OCI-LY1 (cell line): Measurements from ENCODE around the gene LRSAM1.

ENCODE experiments used
- H2AFZ ChIP-seq: fragments of 200-600 bp; sonication (generic), shearing (Covaris generic); 2 replicates; pipeline ENCODE4 v1.6.0; 2014; ENCODE audit warnings: antibody characterized with exemption, mild to moderate bottlenecking, low read length
- H3F3A ChIP-seq: fragments of 200-600 bp; sonication (generic), shearing (Covaris generic); 2 replicates; pipeline ENCODE4 v1.6.0; 2014; ENCODE audit warnings: mild to moderate bottlenecking, antibody characterized with exemption, low read length, moderate library complexity; ENCODE audit not compliant: insufficient read depth
- H3K27ac ChIP-seq: fragments of 200-600 bp; sonication (generic); 2 replicates; pipeline ENCODE4 v1.5.1; 2014; ENCODE audit warnings: low read length, mixed run types, mild to moderate bottlenecking, low read depth; ENCODE audit not compliant: poor library complexity, severe bottlenecking
- H3K27me3 ChIP-seq: fragments of 200-600 bp; sonication (generic); 2 replicates; pipeline ENCODE4 v1.6.0; 2014; ENCODE audit warnings: antibody characterized with exemption, mild to moderate bottlenecking, low read length, moderate library complexity; ENCODE audit not compliant: insufficient read depth
- H3K36me3 ChIP-seq: fragments of 200-600 bp; sonication (generic); 2 replicates; pipeline ENCODE4 v1.6.1; 2014; ENCODE audit warnings: mild to moderate bottlenecking, antibody characterized with exemption, low read length, moderate library complexity, mixed read lengths; ENCODE audit not compliant: insufficient read depth
- H3K4me1 ChIP-seq: fragments of 200-600 bp; sonication (generic); 2 replicates; pipeline ENCODE4 v1.5.1; 2014; ENCODE audit warnings: mild to moderate bottlenecking, low read length, moderate library complexity; ENCODE audit not compliant: insufficient read depth, severe bottlenecking
- H3K4me2 ChIP-seq: fragments of 200-600 bp; sonication (generic), shearing (Covaris generic); 2 replicates; pipeline ENCODE4 v1.6.1; 2014; ENCODE audit warnings: low read length
- H3K4me3 ChIP-seq: fragments of 200-600 bp; sonication (generic); 2 replicates; pipeline ENCODE4 v1.5.1; 2014; ENCODE audit warnings: low read length, low read depth, mild to moderate bottlenecking, mixed read lengths; ENCODE audit not compliant: poor library complexity, severe bottlenecking
- H3K79me2 ChIP-seq: fragments of 200-600 bp; shearing (Covaris generic); 2 replicates; pipeline ENCODE4 v1.6.1; 2016; ENCODE audit warnings: mixed run types, low read length, mixed read lengths; ENCODE audit not compliant: insufficient read depth
- H3K9ac ChIP-seq: fragments of 200-600 bp; sonication (generic), shearing (Covaris generic); 2 replicates; pipeline ENCODE4 v1.6.1; 2014; ENCODE audit warnings: mild to moderate bottlenecking, low read length, mixed read lengths
- H3K9me2 ChIP-seq: fragments of 200-600 bp; sonication (generic), shearing (Covaris generic); 2 replicates; pipeline ENCODE4 v1.6.1; 2014; ENCODE audit warnings: low read depth, mild to moderate bottlenecking, low read length, mixed read lengths
- H3K9me3 ChIP-seq: fragments of 200-600 bp; shearing (Covaris generic); 2 replicates; pipeline ENCODE4 v1.6.1; 2014; ENCODE audit warnings: low read length, mixed read lengths
- H4K20me1 ChIP-seq: fragments of 200-600 bp; sonication (generic), shearing (Covaris generic); 2 replicates; pipeline ENCODE4 v1.6.0; 2016; ENCODE audit warnings: mild to moderate bottlenecking, low read length; ENCODE audit not compliant: insufficient read depth
- CTCF ChIP-seq: fragments of 200-600 bp; sonication (generic), shearing (Covaris generic); IDR thresholded peaks from 2 replicates; pipeline ENCODE4 v1.5.1; 2017; ENCODE audit warnings: mild to moderate bottlenecking, antibody characterized with exemption, low read length, moderate library complexity, mixed read lengths
- EZH2 ChIP-seq: fragments of 200-600 bp; sonication (generic), shearing (Covaris generic); IDR thresholded peaks from 2 replicates; pipeline ENCODE4 v1.8.0; 2017; ENCODE audit warnings: borderline replicate concordance, mixed run types, mild to moderate bottlenecking, antibody characterized with exemption, low read length, moderate library complexity, mixed read lengths

Gene LRSAM1

DNA sequence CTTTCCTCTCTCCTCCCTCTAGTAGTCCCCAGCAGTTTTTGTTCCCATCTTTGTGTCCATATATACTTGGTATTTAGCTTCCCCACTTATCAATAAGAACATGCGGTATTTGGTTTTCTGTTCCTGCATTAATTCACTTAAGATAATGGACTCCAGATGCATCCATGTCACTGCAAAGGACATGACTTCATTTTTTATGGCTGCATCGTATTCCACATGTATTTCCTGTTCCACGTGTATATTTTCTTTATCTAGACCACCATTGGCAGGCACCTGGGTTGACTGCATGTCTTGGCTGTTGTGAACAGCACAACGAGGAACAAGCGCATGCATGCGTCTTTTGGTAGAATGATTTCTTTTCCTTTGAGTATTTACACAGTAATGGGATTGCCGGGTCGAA is 20.9 kb upstream of the LRSAM1 start:
- H3K4me3 ChIP-seq = no peak overlapping the region
- H3K9me2 ChIP-seq = no peaks in the 10 kb centered on the region
- H3K9ac ChIP-seq = no peak overlapping the region
- TF ChIP-seq CTCF = no peak
- TF ChIP-seq EZH2 = no peak
- no peaks in the 10 kb centered on the region for H3K27me3 ChIP-seq
- no peaks in the 10 kb centered on the region for H3K9me3 ChIP-seq
- no peaks in the 10 kb centered on the region for H3F3A ChIP-seq
- H3K27ac ChIP-seq = no peak overlapping the region
- H3K4me1 ChIP-seq = peaks cover 6% of the 10 kb centered on the region
- H3K79me2 ChIP-seq = 0 out of 2 replicates have a peak, but pooled peaks cover 3% of the 10 kb centered on the region
- no peak overlapping the region for H3K4me2 ChIP-seq
- H2AFZ ChIP-seq = no peak overlapping the region
- H3K36me3 ChIP-seq = peaks cover 53% of the 10 kb centered on the region
- H4K20me1 ChIP-seq = no peaks in the 10 kb centered on the region

DNA sequence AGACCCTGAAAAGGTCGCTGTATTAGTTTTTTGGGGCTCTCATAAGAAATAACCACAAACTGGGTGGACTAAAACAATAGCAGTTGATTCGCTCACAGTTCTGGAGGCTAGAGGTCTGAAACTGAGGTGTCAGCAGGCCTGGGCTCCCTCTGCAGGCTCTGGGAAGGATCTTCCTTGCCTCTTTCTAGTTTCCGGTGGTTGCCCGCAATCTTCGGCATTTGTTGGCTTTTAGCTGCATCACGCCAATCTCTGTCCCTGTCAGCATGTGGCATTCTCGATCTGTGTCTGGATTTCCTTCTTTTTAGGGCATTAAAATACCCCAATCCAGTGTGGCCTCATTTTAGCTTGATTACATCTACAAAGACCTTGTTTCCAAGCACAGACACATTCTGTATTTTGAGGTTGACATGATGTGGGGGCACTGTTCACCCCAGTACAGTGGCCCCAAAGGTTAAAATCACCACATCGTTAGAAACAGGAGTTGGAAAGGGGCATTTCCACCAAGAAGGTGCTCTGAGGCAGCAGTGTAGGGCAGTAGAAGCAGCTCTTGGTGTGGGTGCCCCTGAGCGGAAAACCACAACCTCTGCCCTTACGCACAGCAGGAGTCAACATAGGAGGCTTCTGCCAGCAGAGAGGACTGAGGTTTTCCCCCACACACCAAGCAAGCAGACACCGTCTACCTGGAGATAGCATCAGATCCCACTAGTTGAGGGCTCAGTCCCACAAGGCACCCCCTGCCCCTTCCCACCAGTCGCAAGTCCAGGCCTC is 13.6 kb upstream of the LRSAM1 start:
- Histone ChIP-seq H3K4me3 (no peak overlapping the region), H3K79me2 (no peaks in the 10 kb centered on the region), H4K20me1 (no peaks in the 10 kb centered on the region), H3K9me2 (no peaks in the 10 kb centered on the region), H3K27ac (no peak overlapping the region), H3K9me3 (0 out of 2 replicates have a peak, but pooled peaks cover 3% of the 10 kb centered on the region), H3K4me1 (no peaks in the 10 kb centered on the region), H3K27me3 (no peaks in the 10 kb centered on the region), H3K4me2 (no peak overlapping the region), H3K9ac (no peak overlapping the region), H3F3A (no peaks in the 10 kb centered on the region), H3K36me3 (peaks cover 95% of the 10 kb centered on the region), H2AFZ (no peak overlapping the region)
- TF ChIP-seq EZH2 (no peak), CTCF (no peak)

DNA sequence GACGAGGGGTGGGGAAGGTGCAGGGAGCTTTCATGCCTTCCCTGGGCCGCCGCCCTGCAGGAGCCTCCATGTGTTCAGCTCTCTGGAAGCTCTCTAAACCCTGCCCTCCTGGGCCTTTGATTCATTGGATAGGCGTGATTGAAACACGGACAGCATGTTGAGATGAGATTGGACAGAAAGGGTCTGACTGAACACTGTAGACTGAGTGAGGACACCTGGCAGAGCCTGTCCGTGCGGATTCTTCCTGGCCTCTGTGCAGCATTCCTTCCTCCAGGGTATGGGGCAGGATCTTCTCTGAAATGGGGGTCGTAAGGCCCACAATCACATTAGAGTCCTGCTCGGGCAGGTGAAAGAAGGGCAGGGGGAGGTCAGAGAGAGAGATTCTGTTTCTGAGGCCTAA is 12.9 kb upstream of the LRSAM1 start:
- no peaks in the 10 kb centered on the region for H3K79me2 ChIP-seq
- H3F3A ChIP-seq = no peaks in the 10 kb centered on the region
- no peak overlapping the region for H3K4me2 ChIP-seq
- H3K4me1 ChIP-seq = no peaks in the 10 kb centered on the region
- H2AFZ ChIP-seq = no peak overlapping the region
- TF ChIP-seq EZH2 = no peak
- no peak for TF ChIP-seq CTCF
- no peaks in the 10 kb centered on the region for H3K9me2 ChIP-seq
- H3K27me3 ChIP-seq = no peaks in the 10 kb centered on the region
- no peak overlapping the region for H3K9ac ChIP-seq
- H3K4me3 ChIP-seq = no peak overlapping the region
- H3K9me3 ChIP-seq = 0 out of 2 replicates have a peak, but pooled peaks cover 3% of the 10 kb centered on the region
- H4K20me1 ChIP-seq = no peaks in the 10 kb centered on the region
- peaks cover 95% of the 10 kb centered on the region for H3K36me3 ChIP-seq
- no peak overlapping the region for H3K27ac ChIP-seq
